DMS153 treated with DMSO at 0.1 percent for 48 hours (cell line): Measurements from ENCODE around the gene ARRB1.
"Not testable (repeated sequence)": the region's sequence is repeated elsewhere in the genome, so short reads cannot be mapped to it uniquely, and the experiment has no call there.

Experiments
- DNase-seq: peaks from one replicate; lab custom pipeline; 2025; ENCODE audit not compliant: unreplicated experiment; lab: John Stamatoyannopoulos, UW

Gene ARRB1

GRCh38 chr11:75276686-75277085 lies 74.8 kb downstream of the ARRB1 start:
- DNase-seq = peak; percentile 72

DNA sequence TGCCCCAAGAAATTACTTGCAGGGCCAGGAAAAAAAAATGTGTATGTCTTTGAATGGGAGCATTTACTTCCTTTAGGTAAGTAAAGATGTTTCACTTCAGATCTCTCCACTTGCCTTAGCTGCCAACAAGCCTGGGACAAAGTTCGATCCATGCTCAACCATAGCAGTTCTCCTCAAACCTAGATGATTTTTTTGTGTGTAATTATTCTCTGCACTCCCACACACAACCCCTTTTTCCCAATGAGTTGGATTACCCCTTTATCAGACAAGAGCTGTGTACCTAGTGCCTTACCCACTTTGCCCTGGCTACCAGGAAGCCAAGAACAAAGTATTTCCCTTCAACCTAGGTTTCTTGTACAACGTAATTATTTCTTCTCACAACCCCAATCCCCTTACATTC lies 75.3 kb downstream of the ARRB1 start:
- no peak for DNase-seq

DNA sequence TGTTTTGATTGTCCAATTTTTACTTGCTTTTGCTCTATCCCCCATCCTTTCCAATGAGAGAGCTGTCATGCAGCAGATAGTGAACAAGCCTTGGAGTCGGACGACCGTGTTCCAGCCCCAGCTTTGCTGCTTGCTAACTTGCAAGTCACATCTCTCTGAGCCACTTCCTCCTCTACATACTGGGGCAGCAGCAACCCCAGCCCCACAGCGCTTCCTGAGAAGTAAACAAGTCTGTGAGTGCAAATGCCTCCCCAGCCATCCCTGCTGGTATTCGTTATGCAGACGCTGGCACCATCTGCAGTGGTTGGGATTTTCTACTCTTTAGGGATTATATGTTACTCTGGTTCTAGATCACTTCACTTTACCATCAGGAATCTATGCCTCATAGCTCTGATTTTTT lies 75.9 kb downstream of the ARRB1 start:
- peak; percentile 34 for DNase-seq

- DNase-seq = not testable (repeated sequence)
Measured at GRCh38 chr11:75274716-75275115, 76.7 kb downstream of the ARRB1 start.

- DNase-seq = no peak
Measured at GRCh38 chr11:75273411-75274391, 77.8 kb downstream of the ARRB1 start.

GRCh38 chr11:75272821-75273301 lies 78.6 kb downstream of the ARRB1 start:
- DNase-seq = no peak

GRCh38 chr11:75272391-75272790 lies 79.1 kb downstream of the ARRB1 start:
- no peak for DNase-seq

- DNase-seq = no peak
Measured at GRCh38 chr11:75271730-75272129, 79.7 kb downstream of the ARRB1 start.

DNA sequence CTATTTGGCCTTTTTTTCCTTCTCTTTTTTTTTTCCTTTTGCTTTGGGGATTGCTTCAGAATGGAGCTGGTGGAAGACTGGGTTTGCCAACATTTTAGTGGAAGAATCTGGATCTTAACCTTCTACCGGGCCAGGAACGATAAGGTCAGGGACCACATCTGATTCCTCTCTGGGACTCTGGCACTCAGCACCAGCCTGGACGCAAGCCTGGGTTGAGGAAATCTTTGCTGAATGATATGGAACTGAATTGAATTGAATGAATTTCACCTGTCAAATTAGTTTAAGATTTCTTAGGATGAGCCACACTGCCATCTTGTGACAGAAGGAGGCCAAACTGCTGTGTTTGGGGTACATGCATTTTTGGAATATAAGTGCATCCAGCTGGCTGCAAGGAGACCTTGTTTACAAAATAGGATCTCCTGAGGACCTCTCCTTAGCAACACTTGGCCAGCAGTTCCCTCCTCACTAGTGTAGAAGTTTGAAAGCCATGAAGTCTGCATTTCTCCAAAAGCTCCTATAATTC lies 80.5 kb downstream of the ARRB1 start:
- no peak for DNase-seq

- no peak for DNase-seq
Measured at GRCh38 chr11:75269896-75270295, 81.6 kb downstream of the ARRB1 start.

DNA sequence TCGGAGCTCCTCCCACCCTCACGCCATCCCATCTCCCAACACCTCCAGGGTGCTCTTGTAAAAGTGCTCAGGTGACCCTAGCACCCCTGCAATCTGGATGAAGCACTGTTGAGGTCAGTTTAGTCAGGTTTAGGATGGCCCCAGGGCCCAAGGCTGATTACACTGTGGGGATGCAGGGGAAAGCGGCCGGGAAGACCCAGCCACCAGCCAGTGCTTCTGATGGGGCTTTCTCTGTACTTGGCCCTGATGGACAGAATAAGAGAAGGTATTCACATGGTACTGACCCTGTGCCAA lies 82.1 kb downstream of the ARRB1 start:
- DNase-seq = no peak

- DNase-seq = no peak
Measured at GRCh38 chr11:75268626-75269366, 82.7 kb downstream of the ARRB1 start.

GRCh38 chr11:75267171-75267970 lies 84.1 kb downstream of the ARRB1 start:
- no peak for DNase-seq

- no peak for DNase-seq
Measured at GRCh38 chr11:75265851-75266531, 85.5 kb downstream of the ARRB1 start.

- DNase-seq = no peak
Measured at GRCh38 chr11:75264971-75265370, 86.5 kb downstream of the ARRB1 start.

GRCh38 chr11:75264356-75264755 lies 87.1 kb downstream of the ARRB1 start:
- no peak for DNase-seq

DNA sequence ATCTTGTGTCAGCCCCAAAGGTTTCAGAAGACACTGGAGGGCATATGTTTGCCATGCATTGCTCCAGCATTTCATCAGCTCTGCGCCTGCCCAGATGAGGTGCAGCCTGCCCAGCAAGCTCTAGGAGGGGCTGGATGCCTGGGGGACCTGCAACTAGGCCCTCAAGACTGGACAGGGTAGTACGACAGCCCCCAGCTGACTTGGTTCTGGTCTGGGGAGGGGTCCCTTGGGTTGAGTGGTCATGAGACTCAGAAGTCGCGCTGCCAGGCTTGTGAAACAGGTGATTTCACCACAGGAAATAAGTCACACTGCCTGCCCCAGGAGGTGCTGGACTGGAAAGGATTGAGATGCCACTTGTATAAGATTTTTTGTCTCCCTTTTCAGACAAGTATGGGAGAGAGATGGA lies 87.5 kb downstream of the ARRB1 start:
- no peak for DNase-seq

GRCh38 chr11:75262961-75263852 lies 88.3 kb downstream of the ARRB1 start:
- DNase-seq = no peak

DNA sequence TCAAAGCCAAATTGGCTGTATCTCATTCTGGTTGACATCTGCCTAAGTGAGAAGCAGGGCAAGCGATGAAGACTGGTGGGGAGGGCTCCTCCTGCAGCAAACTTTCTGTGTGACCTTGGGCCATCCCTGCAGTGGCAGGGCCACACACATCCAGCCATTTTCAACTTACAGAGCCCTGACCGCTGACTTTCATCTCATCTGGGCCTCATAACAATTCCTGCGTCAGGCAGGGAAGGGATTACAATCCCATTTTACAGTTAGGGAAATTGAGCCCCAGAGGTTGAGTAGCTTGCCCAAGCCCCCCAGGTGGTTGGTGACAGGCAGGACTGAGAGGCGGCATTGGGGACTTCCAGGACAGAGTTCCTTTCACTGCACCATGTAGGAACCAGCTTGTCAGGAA lies 89.0 kb downstream of the ARRB1 start:
- DNase-seq = no peak
